SK-N-MC (cell line): ENCODE measurements around the gene FRG2.

Source experiments
- EZH2 ChIP-seq: fragments of 200-600 bp; sonication (generic); IDR thresholded peaks from one replicate; pipeline ENCODE4 v1.6.1; 2017; ENCODE audit warnings: antibody characterized with exemption
- FOXP2 ChIP-seq: optimal IDR thresholded peaks from 2 replicates; pipeline ENCODE3; 2011; ENCODE audit warnings: mild to moderate bottlenecking, moderate library complexity; ENCODE audit not compliant: insufficient read depth; ENCODE audit errors: extremely low read length, control extremely low read depth
- POLR2AphosphoS5 ChIP-seq: IDR thresholded peaks from 2 replicates; pipeline ENCODE4 v1.6.1; 2012; ENCODE audit warnings: mild to moderate bottlenecking, low read depth, low read length, borderline replicate concordance

DNA sequence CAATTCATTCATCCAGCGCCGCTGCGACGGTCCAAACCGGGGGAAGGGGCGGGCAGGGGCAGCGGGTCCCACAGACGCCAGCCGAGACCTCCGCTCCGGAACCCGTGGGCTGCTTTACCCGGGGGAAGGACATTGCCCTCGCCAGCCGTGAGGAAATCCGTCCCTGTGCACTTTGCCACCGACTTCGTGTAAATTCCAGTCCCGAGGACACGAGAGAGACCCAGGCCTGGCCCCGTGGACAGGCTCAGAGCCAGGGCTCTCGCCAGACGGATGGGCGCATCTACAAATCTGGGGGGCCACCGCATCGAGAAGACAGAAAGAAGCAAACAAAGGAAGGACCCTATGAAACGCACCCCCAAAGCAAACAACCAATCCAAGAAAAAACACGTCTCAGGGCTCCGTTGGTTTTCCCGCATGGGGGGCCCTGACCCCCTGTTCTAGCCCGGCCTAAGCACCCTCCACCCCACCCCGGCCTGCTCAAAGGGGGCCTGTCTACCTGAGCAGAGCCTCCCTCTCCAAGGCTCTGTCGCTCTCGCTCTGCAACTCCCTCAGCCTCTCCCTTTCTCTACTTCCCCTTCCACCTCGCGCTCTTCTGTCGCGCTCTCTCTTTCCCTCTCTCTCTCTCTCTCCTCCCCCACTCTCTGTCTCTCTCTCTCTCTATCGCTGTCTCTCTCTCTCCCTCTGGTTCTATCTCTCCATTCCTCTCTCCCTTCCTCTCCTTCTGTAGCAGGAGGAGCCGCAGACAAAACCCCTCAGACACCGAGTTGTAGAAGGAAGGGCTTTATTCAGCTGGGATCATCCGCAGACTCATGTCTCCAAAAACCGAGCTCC lies 11.3 kb downstream of the FRG2 start:
- TF ChIP-seq POLR2AphosphoS5 (no peak), EZH2 (no peak), FOXP2 (no peak)
